OCI-LY1 (cell line): ENCODE results near the gene LCE6A.

Experiments
- H2AFZ ChIP-seq: fragments of 200-600 bp; sonication (generic), shearing (Covaris generic); 2 replicates; pipeline ENCODE4 v1.6.0; 2014; ENCODE audit warnings: antibody characterized with exemption, mild to moderate bottlenecking, low read length
- H3F3A ChIP-seq: fragments of 200-600 bp; sonication (generic), shearing (Covaris generic); 2 replicates; pipeline ENCODE4 v1.6.0; 2014; ENCODE audit warnings: mild to moderate bottlenecking, antibody characterized with exemption, low read length, moderate library complexity; ENCODE audit not compliant: insufficient read depth
- H3K27ac ChIP-seq: fragments of 200-600 bp; sonication (generic); 2 replicates; pipeline ENCODE4 v1.5.1; 2014; ENCODE audit warnings: low read length, mixed run types, mild to moderate bottlenecking, low read depth; ENCODE audit not compliant: poor library complexity, severe bottlenecking
- H3K27me3 ChIP-seq: fragments of 200-600 bp; sonication (generic); 2 replicates; pipeline ENCODE4 v1.6.0; 2014; ENCODE audit warnings: antibody characterized with exemption, mild to moderate bottlenecking, low read length, moderate library complexity; ENCODE audit not compliant: insufficient read depth
- H3K36me3 ChIP-seq: fragments of 200-600 bp; sonication (generic); 2 replicates; pipeline ENCODE4 v1.6.1; 2014; ENCODE audit warnings: mild to moderate bottlenecking, antibody characterized with exemption, low read length, moderate library complexity, mixed read lengths; ENCODE audit not compliant: insufficient read depth
- H3K4me1 ChIP-seq: fragments of 200-600 bp; sonication (generic); 2 replicates; pipeline ENCODE4 v1.5.1; 2014; ENCODE audit warnings: mild to moderate bottlenecking, low read length, moderate library complexity; ENCODE audit not compliant: insufficient read depth, severe bottlenecking
- H3K4me2 ChIP-seq: fragments of 200-600 bp; sonication (generic), shearing (Covaris generic); 2 replicates; pipeline ENCODE4 v1.6.1; 2014; ENCODE audit warnings: low read length
- H3K4me3 ChIP-seq: fragments of 200-600 bp; sonication (generic); 2 replicates; pipeline ENCODE4 v1.5.1; 2014; ENCODE audit warnings: low read length, low read depth, mild to moderate bottlenecking, mixed read lengths; ENCODE audit not compliant: poor library complexity, severe bottlenecking
- H3K79me2 ChIP-seq: fragments of 200-600 bp; shearing (Covaris generic); 2 replicates; pipeline ENCODE4 v1.6.1; 2016; ENCODE audit warnings: mixed run types, low read length, mixed read lengths; ENCODE audit not compliant: insufficient read depth
- H3K9ac ChIP-seq: fragments of 200-600 bp; sonication (generic), shearing (Covaris generic); 2 replicates; pipeline ENCODE4 v1.6.1; 2014; ENCODE audit warnings: mild to moderate bottlenecking, low read length, mixed read lengths
- H3K9me2 ChIP-seq: fragments of 200-600 bp; sonication (generic), shearing (Covaris generic); 2 replicates; pipeline ENCODE4 v1.6.1; 2014; ENCODE audit warnings: low read depth, mild to moderate bottlenecking, low read length, mixed read lengths
- H3K9me3 ChIP-seq: fragments of 200-600 bp; shearing (Covaris generic); 2 replicates; pipeline ENCODE4 v1.6.1; 2014; ENCODE audit warnings: low read length, mixed read lengths
- H4K20me1 ChIP-seq: fragments of 200-600 bp; sonication (generic), shearing (Covaris generic); 2 replicates; pipeline ENCODE4 v1.6.0; 2016; ENCODE audit warnings: mild to moderate bottlenecking, low read length; ENCODE audit not compliant: insufficient read depth
- EZH2 ChIP-seq: fragments of 200-600 bp; sonication (generic), shearing (Covaris generic); IDR thresholded peaks from 2 replicates; pipeline ENCODE4 v1.8.0; 2017; ENCODE audit warnings: borderline replicate concordance, mixed run types, mild to moderate bottlenecking, antibody characterized with exemption, low read length, moderate library complexity, mixed read lengths
- TF ChIP-seq, protein P1 (sequence below): fragments of 200-600 bp; sonication (generic), shearing (Covaris generic); IDR thresholded peaks from 2 replicates; pipeline ENCODE4 v1.5.1; 2017; ENCODE audit warnings: mild to moderate bottlenecking, antibody characterized with exemption, low read length, moderate library complexity, mixed read lengths

LCE6A gene

DNA sequence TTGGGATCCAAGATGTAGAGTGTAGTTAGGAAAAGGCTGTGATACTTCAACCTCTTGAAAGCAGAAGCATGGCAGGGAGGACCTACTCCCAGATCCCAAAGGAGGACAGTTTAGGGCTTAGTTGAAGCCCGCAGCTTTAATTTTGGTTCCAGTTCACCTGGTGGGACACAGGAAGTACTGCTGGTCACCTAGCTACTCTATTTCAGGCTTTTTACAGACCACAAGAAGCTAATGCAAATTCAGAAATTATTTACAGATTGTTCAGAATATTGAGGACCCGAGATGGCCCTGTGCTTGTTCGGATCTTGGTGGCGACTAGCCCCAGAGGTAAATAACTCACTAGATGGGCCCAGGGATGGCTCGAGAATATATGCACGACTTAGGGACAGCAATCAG, 29.1 kb downstream of the LCE6A start:
- Histone ChIP-seq H3K36me3 (no peaks in the 10 kb centered on the region), H3K9me2 (no peaks in the 10 kb centered on the region), H3K79me2 (no peaks in the 10 kb centered on the region), H3K27ac (no peak overlapping the region), H4K20me1 (no peaks in the 10 kb centered on the region), H3F3A (no peaks in the 10 kb centered on the region), H3K27me3 (no peaks in the 10 kb centered on the region), H3K9ac (no peak overlapping the region), H3K4me3 (no peak overlapping the region), H2AFZ (no peak overlapping the region), H3K9me3 (no peaks in the 10 kb centered on the region), H3K4me2 (no peak overlapping the region), H3K4me1 (no peaks in the 10 kb centered on the region)
- TF ChIP-seq, protein P1, sequence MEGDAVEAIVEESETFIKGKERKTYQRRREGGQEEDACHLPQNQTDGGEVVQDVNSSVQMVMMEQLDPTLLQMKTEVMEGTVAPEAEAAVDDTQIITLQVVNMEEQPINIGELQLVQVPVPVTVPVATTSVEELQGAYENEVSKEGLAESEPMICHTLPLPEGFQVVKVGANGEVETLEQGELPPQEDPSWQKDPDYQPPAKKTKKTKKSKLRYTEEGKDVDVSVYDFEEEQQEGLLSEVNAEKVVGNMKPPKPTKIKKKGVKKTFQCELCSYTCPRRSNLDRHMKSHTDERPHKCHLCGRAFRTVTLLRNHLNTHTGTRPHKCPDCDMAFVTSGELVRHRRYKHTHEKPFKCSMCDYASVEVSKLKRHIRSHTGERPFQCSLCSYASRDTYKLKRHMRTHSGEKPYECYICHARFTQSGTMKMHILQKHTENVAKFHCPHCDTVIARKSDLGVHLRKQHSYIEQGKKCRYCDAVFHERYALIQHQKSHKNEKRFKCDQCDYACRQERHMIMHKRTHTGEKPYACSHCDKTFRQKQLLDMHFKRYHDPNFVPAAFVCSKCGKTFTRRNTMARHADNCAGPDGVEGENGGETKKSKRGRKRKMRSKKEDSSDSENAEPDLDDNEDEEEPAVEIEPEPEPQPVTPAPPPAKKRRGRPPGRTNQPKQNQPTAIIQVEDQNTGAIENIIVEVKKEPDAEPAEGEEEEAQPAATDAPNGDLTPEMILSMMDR = no peak
- no peak for TF ChIP-seq EZH2

DNA sequence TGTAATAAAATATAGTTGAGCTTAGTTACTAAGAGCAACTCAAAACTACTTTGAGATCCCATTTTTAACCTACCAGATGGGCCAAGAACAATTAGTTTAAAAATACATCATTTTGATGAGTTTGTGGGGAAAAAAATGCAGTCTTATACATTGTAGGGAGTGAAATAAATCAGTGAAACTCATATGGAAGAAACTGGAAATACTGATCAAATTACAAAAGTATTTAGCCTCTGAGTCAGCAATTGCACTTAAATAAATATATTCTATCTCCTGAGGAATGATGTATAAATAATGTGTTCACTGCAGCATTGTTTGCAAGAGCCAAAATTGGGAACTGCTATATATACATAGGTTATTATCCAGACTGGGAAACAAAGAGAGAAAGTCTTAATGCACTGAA, 30.8 kb downstream of the LCE6A start:
- H3K4me3 ChIP-seq = no peak overlapping the region

DNA sequence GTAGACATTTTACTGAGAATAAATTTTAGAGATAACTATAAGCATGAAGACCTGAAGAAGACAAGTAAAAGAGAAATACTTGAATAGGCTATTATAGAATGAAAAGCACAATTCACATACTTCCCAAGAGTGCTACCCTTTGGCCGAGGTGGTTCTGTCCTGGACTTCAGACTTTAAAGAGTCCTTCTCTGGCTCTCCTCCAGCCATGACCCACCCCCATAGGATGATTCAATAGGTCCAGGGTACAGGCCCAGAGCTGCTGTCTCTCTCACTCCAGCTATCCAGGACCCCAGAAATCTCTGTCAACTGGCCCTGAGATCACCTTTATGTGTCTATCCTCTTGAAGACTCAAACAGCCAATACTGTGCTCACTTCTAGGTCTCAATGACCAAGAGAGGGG, 34.2 kb downstream of the LCE6A start:
- no peak overlapping the region for H2AFZ ChIP-seq
- no peaks in the 10 kb centered on the region for H3K79me2 ChIP-seq
- H3K9me2 ChIP-seq = no peaks in the 10 kb centered on the region
- no peak for TF ChIP-seq EZH2
- TF ChIP-seq, protein P1 = no peak
- H3K36me3 ChIP-seq = no peaks in the 10 kb centered on the region
- no peaks in the 10 kb centered on the region for H3K27me3 ChIP-seq
- no peaks in the 10 kb centered on the region for H4K20me1 ChIP-seq
- H3K9ac ChIP-seq = no peak overlapping the region
- no peak overlapping the region for H3K4me3 ChIP-seq
- no peaks in the 10 kb centered on the region for H3F3A ChIP-seq
- no peaks in the 10 kb centered on the region for H3K4me1 ChIP-seq
- no peak overlapping the region for H3K4me2 ChIP-seq
- H3K9me3 ChIP-seq = no peaks in the 10 kb centered on the region
- H3K27ac ChIP-seq = no peak overlapping the region

More for the DNA sequence above, 30.8 kb downstream of the LCE6A start:
- no peaks in the 10 kb centered on the region for H3K9me3 ChIP-seq
- no peaks in the 10 kb centered on the region for H3K9me2 ChIP-seq
- no peak overlapping the region for H3K9ac ChIP-seq
- no peak overlapping the region for H3K27ac ChIP-seq
- H3K27me3 ChIP-seq = no peaks in the 10 kb centered on the region
- no peak overlapping the region for H2AFZ ChIP-seq
- no peaks in the 10 kb centered on the region for H3K4me1 ChIP-seq
- H3K79me2 ChIP-seq = no peaks in the 10 kb centered on the region
- no peaks in the 10 kb centered on the region for H3K36me3 ChIP-seq
- no peak overlapping the region for H3K4me2 ChIP-seq
- TF ChIP-seq, protein P1 = no peak
- no peaks in the 10 kb centered on the region for H3F3A ChIP-seq
- H4K20me1 ChIP-seq = no peaks in the 10 kb centered on the region
